ENCODE results near the gene C9orf50. TPM values are rescaled to one million over a fixed set of nuclear protein-coding genes. Genes with fewer than 3 reads are reported as not detected.
"Not testable (repeated sequence)": the region's sequence is repeated elsewhere in the genome, so short reads cannot be mapped to it uniquely, and the experiment has no call there.

Gene C9orf50
- polyA plus RNA-seq (2014; cell fraction: cytosol; rRNA removed), result not detected in 2 replicates
- polyA plus RNA-seq (2014; cell fraction: nucleus; rRNA removed), result 0.13 TPM in 1 of 2 replicates, not detected in the other

GRCh38 chr9:129620669-129621295 lies at the start of gene C9orf50:
Gene C9orf50 (minus strand): TSS chr9:129621101. CDS start chr9:129620574, 527 bp downstream.
- DNase-seq (ENCODE audit: low spot score), result no peak

- DNase-seq (ENCODE audit: low spot score), result no peak
Observed at GRCh38 chr9:129669946-129670345, 49.0 kb upstream of the C9orf50 start.

GRCh38 chr9:129669141-129669718 lies 48.3 kb upstream of the C9orf50 start:
- DNase-seq (ENCODE audit: low spot score), result no peak

- DNase-seq (ENCODE audit: low spot score), result no peak
Observed at GRCh38 chr9:129667850-129668249, 46.9 kb upstream of the C9orf50 start.

- no peak for DNase-seq (ENCODE audit: low spot score)
Observed at GRCh38 chr9:129667378-129667777, 46.5 kb upstream of the C9orf50 start.

GRCh38 chr9:129666575-129666974 lies 45.7 kb upstream of the C9orf50 start:
- DNase-seq (ENCODE audit: low spot score), result no peak

GRCh38 chr9:129665814-129666520 lies 45.1 kb upstream of the C9orf50 start:
- DNase-seq (ENCODE audit: low spot score), result no peak

- no peak for DNase-seq (ENCODE audit: low spot score)
Observed at GRCh38 chr9:129665389-129665775, 44.5 kb upstream of the C9orf50 start, which contains the start of gene PRRX2. Gene PRRX2 (plus strand): TSS chr9:129665647. CDS start chr9:129665868, 221 bp downstream.

- DNase-seq (ENCODE audit: low spot score), result no peak
Observed at GRCh38 chr9:129664746-129665388, 44.0 kb upstream of the C9orf50 start.

- DNase-seq (ENCODE audit: low spot score), result not testable (repeated sequence)
Observed at GRCh38 chr9:129662239-129662638, 41.3 kb upstream of the C9orf50 start.

- no peak for DNase-seq (ENCODE audit: low spot score)
Observed at GRCh38 chr9:129661029-129661428, 40.1 kb upstream of the C9orf50 start.

- DNase-seq (ENCODE audit: low spot score), result no peak
Observed at GRCh38 chr9:129656795-129657390, 36.0 kb upstream of the C9orf50 start.

GRCh38 chr9:129655696-129656095 lies 34.8 kb upstream of the C9orf50 start:
- no peak for DNase-seq (ENCODE audit: low spot score)

GRCh38 chr9:129655154-129655553 lies 34.3 kb upstream of the C9orf50 start:
- no peak for DNase-seq (ENCODE audit: low spot score)

GRCh38 chr9:129654554-129655040 lies 33.7 kb upstream of the C9orf50 start:
- DNase-seq (ENCODE audit: low spot score), result no peak

GRCh38 chr9:129653823-129654553 lies 33.1 kb upstream of the C9orf50 start:
- no peak for DNase-seq (ENCODE audit: low spot score)

GRCh38 chr9:129650680-129651235 lies 29.9 kb upstream of the C9orf50 start:
- no peak for DNase-seq (ENCODE audit: low spot score)

GRCh38 chr9:129649726-129650679 lies 29.1 kb upstream of the C9orf50 start:
- DNase-seq (ENCODE audit: low spot score), result peak; percentile 84

GRCh38 chr9:129648764-129649115 lies 27.8 kb upstream of the C9orf50 start:
- no peak for DNase-seq (ENCODE audit: low spot score)

Data from SK-N-DZ (cell line).